Right cardiac atrium (tissue), 5 donors: ENCODE measurements around the gene PSMA7. TPM values are rescaled to one million over a fixed set of nuclear protein-coding genes. Genes with fewer than 3 reads are reported as not detected.

Experiments
- ATAC-seq, 2 donors: fragments of 200-7000 bp; cut with Tn5 transposase; one replicate each; pipeline versions ENCODE4 v1.8.0 to v1.9.1; 2020; ENCODE audit warnings: moderate library complexity in 2 of 2, mild to moderate bottlenecking in 1 of 2
- DNase-seq, 3 donors: peaks; one replicate each; pipeline ENCODE4 v3.0.0-alpha.2; 2020
- H3K27ac ChIP-seq: one replicate; pipeline ENCODE4 v1.5.1; 2013; ENCODE audit warnings: mild to moderate bottlenecking, low read length, control low read depth, moderate library complexity
- H3K27me3 ChIP-seq: one replicate; pipeline ENCODE4 v1.6.1; 2013; ENCODE audit not compliant: control insufficient read depth, insufficient read depth
- H3K4me1 ChIP-seq: one replicate; pipeline ENCODE4 v1.6.1; 2013; ENCODE audit warnings: low read length; ENCODE audit not compliant: control insufficient read depth, insufficient read depth
- H3K4me3 ChIP-seq: one replicate; pipeline ENCODE4 v1.5.1; 2013; ENCODE audit warnings: low read length, control low read depth
- H3K9me3 ChIP-seq: one replicate; pipeline ENCODE4 v1.6.1; 2013; ENCODE audit warnings: low read length; ENCODE audit not compliant: control insufficient read depth
- WGBS: extraction: QIAGEN DNeasy Blood & Tissue Kit; methylation state at CpG from one replicate; pipeline ENCODE4 v1.1.7; 2013; 5-methylcytosine and 5-hydroxymethylcytosine counted together
- intact Hi-C, 4 donors: fragments of 100-400 bp; cut with DNase I; formaldehyde crosslinking; loops; one replicate each; pipeline versions ENCODE4 v1.11.0 to v1.14.0; 2022 to 2023
- polyA plus RNA-seq: library from polyadenylated mRNA; stranded (reverse); fragments of 200-250 nt; gene quantifications from one replicate; pipeline ENCODE4 v1.2.3, GENCODE V29; 2013
- total RNA-seq, 4 donors: library from RNA; stranded (reverse); fragmentation: NEBNext Ultra II Directional; extraction: Animal tissue kit (Norgen Biotek cat#: 25700); gene quantifications; one replicate each; pipeline ENCODE4 v1.2.1, GENCODE V29; 2021
- donor health status: healthy with polysubstance abuse.
- donor health status: DM: no; HTN: yes; CAD: no.
- donor health status: DM: no; HTN: no; CAD: no.
- donor health status: DM: no; HTN: yes; CAD: no; lungs with severe emphysema.
- donor health status: DM: yes; HTN: yes; CAD: no.

PSMA7 gene
- total and polyA plus RNA-seq, 5 donors = 178 to 244 (median 214) TPM

- intact Hi-C loops = loop anchor here in 1 of 4 donors (5.0 kb wide), 1 partner anchor 122 kb away; no protein-coding TSS in a partner anchor
- Histone ChIP-seq H3K4me1 (peaks cover 16% of the 10 kb centered on the region), H3K9me3 (no peaks in the 10 kb centered on the region), H3K4me3 (peak overlapping the region; percentile 80), H3K27ac (peak overlapping the region; percentile 95), H3K27me3 (no peaks in the 10 kb centered on the region)
- ATAC-seq (peak; percentile 45 to 52), DNase-seq (peak; percentile 70 to 86 (median 82))
- WGBS = under 1% methylated on average over 104 of the region's 104 CpGs
These were observed 997 bp upstream of the PSMA7 start for GRCh38 chr20:62143957-62144825.

DNA sequence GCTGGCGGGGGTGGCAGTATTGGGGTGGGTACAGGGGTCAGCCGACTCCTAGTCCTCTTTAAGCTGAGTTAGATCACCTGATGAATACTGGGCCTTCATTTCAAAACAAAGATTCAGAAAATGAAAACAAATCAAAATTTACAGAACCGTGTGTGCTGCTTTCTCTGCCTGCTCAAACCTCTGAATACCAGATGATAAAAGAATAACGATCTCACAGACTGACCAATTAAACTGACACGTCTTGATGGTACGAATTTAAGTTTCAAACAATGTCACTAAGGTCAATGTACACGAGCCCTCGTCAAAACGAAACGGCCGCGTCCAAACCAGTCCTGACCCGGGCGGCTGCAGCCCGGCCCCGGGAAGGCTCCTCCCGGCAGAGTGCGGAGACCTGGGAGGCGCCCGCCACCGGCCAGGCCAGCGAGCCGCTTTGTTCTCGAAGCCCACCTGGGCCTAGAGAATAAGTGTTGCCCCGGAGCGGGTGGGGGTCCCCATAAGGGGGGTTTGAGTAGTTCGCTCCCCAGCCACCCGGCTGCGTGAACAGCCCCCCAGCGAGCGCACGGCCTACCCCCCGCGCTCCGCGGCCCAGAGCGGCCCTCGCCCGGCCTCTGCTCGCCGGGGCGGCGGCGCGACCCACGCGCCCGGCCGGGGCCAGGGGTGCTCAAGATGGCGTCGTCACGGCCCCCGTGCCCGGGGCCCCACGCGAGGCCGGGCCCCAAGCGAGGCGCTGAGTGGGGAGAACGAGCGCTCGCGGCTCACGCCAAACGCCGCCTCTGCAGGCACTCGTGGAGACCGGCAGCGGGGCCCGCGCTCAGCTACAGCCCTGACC, 728 bp downstream of the PSMA7 start:
- no peaks in the 10 kb centered on the region for H3K9me3 ChIP-seq
- no peaks in the 10 kb centered on the region for H3K27me3 ChIP-seq
- intact Hi-C loops = loop anchor here in 1 of 4 donors (5.0 kb wide), 1 partner anchor 120 kb away; no protein-coding TSS in a partner anchor
- peak in 2 of 3 donors; percentile 44 to 72 for DNase-seq
- peaks cover 16% of the 10 kb centered on the region for H3K4me1 ChIP-seq
- H3K4me3 ChIP-seq = peak overlapping the region; percentile 80
- WGBS = under 1% methylated on average over 71 of the region's 71 CpGs
- H3K27ac ChIP-seq = peak overlapping the region; percentile 73
- ATAC-seq = peak in 1 of 2 donors; percentile 6

DNA sequence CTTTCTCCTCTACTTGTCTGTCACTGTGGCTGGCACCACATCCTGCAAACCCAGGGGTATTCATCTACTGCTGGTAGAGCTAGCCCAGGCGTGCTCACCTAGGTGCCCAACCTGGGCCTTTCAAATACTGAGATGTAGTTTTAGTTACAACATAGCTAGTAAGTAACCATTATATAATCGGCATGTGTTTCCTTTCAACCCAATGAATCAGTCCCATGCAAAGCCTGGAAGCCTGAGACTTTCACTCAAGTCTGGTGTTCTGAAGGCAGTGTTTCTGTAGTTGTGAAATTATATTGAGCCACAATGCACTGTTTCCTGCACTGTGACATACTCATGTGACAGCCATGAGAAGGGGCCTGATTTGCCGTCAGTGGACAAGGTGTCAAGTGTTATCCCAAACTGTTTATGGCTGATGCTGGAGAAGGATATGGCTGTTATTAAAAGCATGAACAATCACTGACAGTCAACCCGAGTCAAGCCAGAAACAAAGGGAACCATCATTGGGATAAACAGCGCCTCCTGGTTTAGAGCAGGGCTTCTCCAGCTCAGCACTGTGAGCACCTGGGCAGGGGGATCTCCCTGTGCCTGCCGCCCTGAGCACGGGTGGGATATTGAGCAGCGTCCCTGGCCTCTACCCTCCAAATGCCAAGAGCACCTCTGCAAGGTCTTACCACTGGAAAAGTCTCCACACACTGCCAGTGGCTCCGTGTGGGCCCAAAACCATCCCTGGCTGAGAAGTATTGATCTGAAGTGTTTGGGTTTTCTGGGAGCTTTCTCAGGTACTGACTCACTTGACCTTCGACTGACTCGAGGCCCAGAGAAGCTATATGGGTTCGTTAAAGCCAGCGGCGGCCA, 1.6 kb downstream of the PSMA7 start:
- Histone ChIP-seq H3K27me3 (no peaks in the 10 kb centered on the region), H3K9me3 (no peaks in the 10 kb centered on the region), H3K27ac (peak overlapping the region; percentile 73), H3K4me1 (peaks cover 16% of the 10 kb centered on the region), H3K4me3 (peak overlapping the region; percentile 80)
- DNase-seq (peak in 2 of 3 donors; percentile 28 to 52), ATAC-seq (peak in 1 of 2 donors; percentile 2)
- intact Hi-C loops = loop anchor here in 1 of 4 donors (5.0 kb wide), 1 partner anchor 119 kb away; no protein-coding TSS in a partner anchor
- 21% methylated on average over 14 of the region's 14 CpGs for WGBS

GRCh38 chr20:62141043-62141396, 2.2 kb downstream of the PSMA7 start:
- H3K4me3 ChIP-seq = no peak overlapping the region
- no peaks in the 10 kb centered on the region for H3K9me3 ChIP-seq
- peaks cover 16% of the 10 kb centered on the region for H3K4me1 ChIP-seq
- no peaks in the 10 kb centered on the region for H3K27me3 ChIP-seq
- DNase-seq = no peak
- WGBS = 77% methylated on average over 7 of the region's 7 CpGs
- H3K27ac ChIP-seq = no peak overlapping the region
- ATAC-seq = no peak
- intact Hi-C loops = loop anchor here in 1 of 4 donors (5.0 kb wide), 1 partner anchor 119 kb away; no protein-coding TSS in a partner anchor

DNA sequence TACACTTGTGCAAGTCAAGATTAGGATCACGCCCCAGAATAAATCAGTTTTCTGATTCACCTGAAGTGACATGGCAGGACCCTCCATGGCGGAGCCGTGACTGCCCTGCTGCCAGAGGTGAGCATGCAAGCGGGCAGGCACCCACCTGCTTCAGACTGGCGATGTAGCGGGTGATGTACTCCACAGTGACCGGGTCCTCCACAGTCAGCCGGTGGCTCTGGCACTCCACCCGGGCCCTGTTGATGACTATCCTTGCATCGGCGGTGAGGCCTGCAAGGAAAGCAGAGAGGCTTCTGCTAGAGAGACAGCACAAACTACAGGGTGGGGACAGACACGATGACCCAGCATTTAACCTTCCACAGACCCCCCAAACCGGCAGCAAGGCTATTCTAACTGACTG, 3.6 kb downstream of the PSMA7 start:
- DNase-seq = peak in 1 of 3 donors; percentile 52
- Histone ChIP-seq H3K4me1 (peaks cover 11% of the 10 kb centered on the region), H3K4me3 (no peak overlapping the region), H3K27me3 (no peaks in the 10 kb centered on the region), H3K27ac (no peak overlapping the region), H3K9me3 (no peaks in the 10 kb centered on the region)
- 90% methylated on average over 13 of the region's 13 CpGs for WGBS
- no peak for ATAC-seq
- intact Hi-C loops = loop anchor here (5.0 to 10.0 kb wide), 4 partner anchors 112 to 127 kb away; no protein-coding TSS in a partner anchor

- ATAC-seq = no peak
These were observed 4.3 kb downstream of the PSMA7 start for GRCh38 chr20:62138912-62139311.

GRCh38 chr20:62138204-62138543, 5.0 kb downstream of the PSMA7 start:
- intact Hi-C loops = loop anchor here in 3 of 4 donors (5.0 to 10.0 kb wide), 3 partner anchors 111 to 126 kb away; no protein-coding TSS in a partner anchor
- Histone ChIP-seq H3K9me3 (no peaks in the 10 kb centered on the region), H3K27ac (no peak overlapping the region), H3K4me1 (peaks cover 13% of the 10 kb centered on the region), H3K27me3 (no peaks in the 10 kb centered on the region), H3K4me3 (no peak overlapping the region)
- WGBS = 77% methylated on average over 11 of the region's 11 CpGs
- DNase-seq (peak in 1 of 3 donors; percentile 41), ATAC-seq (no peak)

More at GRCh38 chr20:62138912-62139311, 4.3 kb downstream of the PSMA7 start:
- Histone ChIP-seq H3K27ac (no peak overlapping the region), H3K4me3 (no peak overlapping the region), H3K4me1 (peaks cover 13% of the 10 kb centered on the region), H3K9me3 (no peaks in the 10 kb centered on the region), H3K27me3 (no peaks in the 10 kb centered on the region)
- peak in 1 of 3 donors; percentile 6 for DNase-seq
- 89% methylated on average over 10 of the region's 10 CpGs for WGBS
- intact Hi-C loops = loop anchor here in 3 of 4 donors (5.0 to 10.0 kb wide), 3 partner anchors 112 to 127 kb away; no protein-coding TSS in a partner anchor

DNA sequence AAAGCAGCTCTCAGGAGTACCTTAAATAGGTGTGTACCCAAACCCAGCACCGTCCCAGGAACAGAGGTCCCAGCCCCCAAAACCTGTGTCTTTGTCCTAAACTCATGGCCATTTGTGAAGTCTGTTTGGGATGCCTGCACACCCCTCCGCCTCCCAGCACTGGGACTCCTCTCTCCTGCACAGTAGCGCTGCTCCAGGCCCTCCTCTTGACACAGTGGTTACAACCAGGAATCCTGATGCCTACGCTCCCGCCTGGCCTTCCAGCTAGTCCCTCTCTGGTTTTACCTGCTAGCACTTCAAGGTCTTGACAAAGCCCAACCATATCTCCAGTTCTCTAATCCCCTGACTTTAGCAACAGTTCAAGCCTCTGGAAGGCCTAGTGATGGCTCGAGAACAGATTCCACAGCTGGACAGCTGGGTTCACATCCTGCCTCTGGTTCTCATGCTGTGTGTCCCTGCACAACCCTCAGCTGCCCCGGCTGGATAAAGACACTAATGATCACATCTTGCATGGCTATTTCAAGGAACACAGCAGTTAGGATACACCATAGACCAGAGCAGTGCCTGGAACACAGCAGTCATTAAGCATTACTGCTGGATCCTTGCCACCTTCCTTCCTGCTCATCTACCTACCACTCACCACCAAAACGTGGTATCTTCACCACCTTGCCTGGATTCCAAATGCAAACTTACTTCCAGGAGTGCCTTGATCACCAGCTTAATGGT, 5.6 kb downstream of the PSMA7 start:
- H3K4me3 ChIP-seq = no peak overlapping the region
- ATAC-seq (no peak), DNase-seq (peak in 1 of 3 donors; percentile 52)
- H3K27ac ChIP-seq = no peak overlapping the region
- no peaks in the 10 kb centered on the region for H3K27me3 ChIP-seq
- 78% methylated on average over 8 of the region's 8 CpGs for WGBS
- H3K4me1 ChIP-seq = peaks cover 13% of the 10 kb centered on the region
- H3K9me3 ChIP-seq = no peaks in the 10 kb centered on the region
- intact Hi-C loops = loop anchor here in 3 of 4 donors (5.0 to 10.0 kb wide), 3 partner anchors 110 to 125 kb away; no protein-coding TSS in a partner anchor

- no peaks in the 10 kb centered on the region for H3K27me3 ChIP-seq
- H3K27ac ChIP-seq = no peak overlapping the region
- DNase-seq (no peak), ATAC-seq (no peak)
- H3K4me1 ChIP-seq = peaks cover 13% of the 10 kb centered on the region
- no peak overlapping the region for H3K4me3 ChIP-seq
- intact Hi-C loops = loop anchor here in 3 of 4 donors (5.0 to 10.0 kb wide), 3 partner anchors 110 to 125 kb away; no protein-coding TSS in a partner anchor
- H3K9me3 ChIP-seq = no peaks in the 10 kb centered on the region
- 66% methylated on average over 6 of the region's 6 CpGs for WGBS
These were observed 6.2 kb downstream of the PSMA7 start for GRCh38 chr20:62137092-62137384.
